ENCODE data around the gene PDE4B. TPM values are rescaled to one million over a fixed set of nuclear protein-coding genes. Genes with fewer than 3 reads are reported as not detected.

Gene PDE4B
- total and polyA plus RNA-seq, 10 of the 15 experiments (the other 5 are each of a cell fraction or from before 2014, with no cell fraction given) = 3.0 to 13.2 (median 5.7) TPM

DNA sequence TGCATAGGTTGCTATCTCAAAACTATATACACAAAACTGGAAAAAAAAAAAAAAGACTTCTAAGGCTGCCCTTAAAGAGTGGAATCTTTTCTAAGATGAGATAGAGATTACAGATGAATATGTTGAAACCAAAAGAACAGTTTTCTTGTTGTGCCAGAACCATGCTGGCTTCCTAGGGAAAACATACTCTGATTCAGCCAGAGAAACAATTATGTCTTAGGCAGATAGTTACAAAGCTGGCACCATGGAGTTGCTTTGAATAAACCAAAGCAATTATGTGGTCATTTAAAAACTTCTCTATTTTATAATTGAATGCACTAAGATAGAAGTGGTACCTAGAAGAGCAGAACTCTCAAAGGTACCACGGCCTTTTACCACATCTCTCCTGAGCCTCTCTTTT is 341.3 kb downstream of the PDE4B start:
- no peak overlapping the region for H3K27ac ChIP-seq (ENCODE audit: control insufficient read depth, insufficient read depth)
- WGBS (ENCODE audit: insufficient coverage, insufficient replicate concordance, low lambda C conversion rate, missing lambda C conversion rate) = 0% methylated on average over 1 of the region's 1 CpG
- ChIA-PET SMC1A (ENCODE audit: uncharacterized antibody, unreplicated experiment) (no interaction called here), RAD21 (ENCODE audit: unreplicated experiment) (no interaction called here), CTCF (interaction anchor here (1.6 kb wide), 1 partner anchor 108 kb away, joined by 4 read pairs; no protein-coding TSS in a partner anchor), POLR2A (no interaction called here)
- H3K9me3 ChIP-seq (replicated peaks; ENCODE audit: control insufficient read depth, insufficient read depth, low read length) = no peaks in the 10 kb centered on the region
- no TSS peak for BruUV-seq (replicated peaks)
- H3K4me2 ChIP-seq (ENCODE audit: control insufficient read depth, insufficient read depth) = no peak overlapping the region
- H3K27me3 ChIP-seq (replicated peaks in 1 of 2; ENCODE audit: control insufficient read depth in 2 of 2, insufficient read depth in 2 of 2, low read length in 1 of 2) = no peaks in the 10 kb centered on the region
- DNase-seq (ENCODE audit: low read depth, low spot score) = no peak
- in situ Hi-C loops (cut with MboI) = no loop called here
- no peaks in the 10 kb centered on the region for H3K36me3 ChIP-seq (ENCODE audit: control insufficient read depth in 2 of 2, insufficient read depth in 2 of 2, low read length in 1 of 2)
- no peak for ATAC-seq
- no peak overlapping the region for H3K4me3 ChIP-seq
- H3K79me2 ChIP-seq (ENCODE audit: control insufficient read depth, insufficient read depth, low read length) = no peaks in the 10 kb centered on the region
- H3K4me1 ChIP-seq (ENCODE audit: control insufficient read depth, insufficient read depth, low read length) = no peaks in the 10 kb centered on the region
- intact Hi-C loops (cut with micrococcal nuclease; ENCODE audit: unreplicated experiment) = no loop called here
- H2AFZ ChIP-seq (ENCODE audit: control insufficient read depth, low read depth, low read length) = no peak overlapping the region
- TF ChIP-seq NFIC (IDR thresholded peaks at IDR 0.05; ENCODE audit: low read depth, low read length) (no peak), CHD1 (IDR thresholded peaks at IDR 0.05; ENCODE audit: low read depth, low read length) (no peak), BACH1 (IDR thresholded peaks at IDR 0.05; ENCODE audit: borderline replicate concordance) (no peak), POLR2AphosphoS5 (IDR thresholded peaks at IDR 0.05; ENCODE audit: low read length) (no peak), YBX1 (IDR thresholded peaks at IDR 0.05) (no peak), CREM (IDR thresholded peaks at IDR 0.05; ENCODE audit: low read depth) (no peak), HDGF (IDR thresholded peaks at IDR 0.05) (no peak)
- no peaks in the 10 kb centered on the region for H4K20me1 ChIP-seq (ENCODE audit: control insufficient read depth, insufficient read depth)
- no peak overlapping the region for H3K9ac ChIP-seq (ENCODE audit: control insufficient read depth, insufficient read depth, low read length)
- FAIRE-seq = no peak

GRCh38 chr1:66135161-66135560 is 342.5 kb downstream of the PDE4B start:
- no peak for FAIRE-seq
- SMC1A ChIA-PET (ENCODE audit: uncharacterized antibody, unreplicated experiment) = no interaction called here
- TF ChIP-seq ZNF384 (IDR thresholded peaks at IDR 0.05; ENCODE audit: borderline replicate concordance, low read depth, low read length) = no peak
- no peak for TF ChIP-seq SKIL (IDR thresholded peaks at IDR 0.05; ENCODE audit: low read depth, poor library complexity, severe bottlenecking)
- TF ChIP-seq TBL1XR1 (IDR thresholded peaks at IDR 0.05; ENCODE audit: low read depth, low read length) = no peak
- TF ChIP-seq NR2C1 (IDR thresholded peaks at IDR 0.05) = no peak
- TF ChIP-seq PAX5 (IDR thresholded peaks at IDR 0.05; ENCODE audit: borderline replicate concordance, low read depth, low read length) = no peak
- no peak for TF ChIP-seq MEF2A (IDR thresholded peaks at IDR 0.05; ENCODE audit: insufficient read depth, low read depth, low read length)
- no peak for TF ChIP-seq HDAC2 (IDR thresholded peaks at IDR 0.05)
- no peak for TF ChIP-seq IKZF2 (IDR thresholded peaks at IDR 0.05)
- no peak for TF ChIP-seq SUPT20H (IDR thresholded peaks at IDR 0.05; ENCODE audit: borderline replicate concordance, control insufficient read depth, low read depth, low read length)

More at GRCh38 chr1:66135161-66135560, 342.5 kb downstream of the PDE4B start:
- ChIA-PET RAD21 (ENCODE audit: unreplicated experiment) (no interaction called here), CTCF (no interaction called here), POLR2A (no interaction called here)
- in situ Hi-C loops (cut with MboI) = no loop called here
- no TSS peak for BruUV-seq (replicated peaks)
- H3K4me1 ChIP-seq (ENCODE audit: control insufficient read depth, insufficient read depth, low read length) = no peaks in the 10 kb centered on the region
- H4K20me1 ChIP-seq (ENCODE audit: control insufficient read depth, insufficient read depth) = no peaks in the 10 kb centered on the region
- no peak overlapping the region for H3K27ac ChIP-seq (ENCODE audit: control insufficient read depth, insufficient read depth)
- no peak overlapping the region for H3K4me3 ChIP-seq
- H3K27me3 ChIP-seq (replicated peaks in 1 of 2; ENCODE audit: control insufficient read depth in 2 of 2, insufficient read depth in 2 of 2, low read length in 1 of 2) = no peaks in the 10 kb centered on the region
- no peak overlapping the region for H3K9ac ChIP-seq (ENCODE audit: control insufficient read depth, insufficient read depth, low read length)
- no peaks in the 10 kb centered on the region for H3K9me3 ChIP-seq (replicated peaks; ENCODE audit: control insufficient read depth, insufficient read depth, low read length)
- intact Hi-C loops (cut with micrococcal nuclease; ENCODE audit: unreplicated experiment) = no loop called here
- WGBS (ENCODE audit: insufficient coverage, insufficient replicate concordance, low lambda C conversion rate, missing lambda C conversion rate) = 0% methylated on average over 2 of the region's 2 CpGs
- DNase-seq (ENCODE audit: low read depth, low spot score) (no peak), ATAC-seq (no peak)
- H3K4me2 ChIP-seq (ENCODE audit: control insufficient read depth, insufficient read depth) = no peak overlapping the region
- H3K36me3 ChIP-seq (ENCODE audit: control insufficient read depth in 2 of 2, insufficient read depth in 2 of 2, low read length in 1 of 2) = no peaks in the 10 kb centered on the region
- H3K79me2 ChIP-seq (ENCODE audit: control insufficient read depth, insufficient read depth, low read length) = no peaks in the 10 kb centered on the region
- H2AFZ ChIP-seq (ENCODE audit: control insufficient read depth, low read depth, low read length) = no peak overlapping the region

All from GM12878 (cell line).